Measurements from ENCODE around the gene BNIP5.

GRCh38 chr6:36364669-36365479, 28.2 kb upstream of the BNIP5 start:
- TF ChIP-seq POLR2A (IDR thresholded peaks at IDR 0.05) (no peak), CTCF (IDR thresholded peaks at IDR 0.05) (no peak)
